SU-DHL-6 (cell line): Measurements from ENCODE around the gene EPHB2.

Experiments
- CTCF ChIP-seq: fragments of 200-600 bp; sonication (generic); IDR thresholded peaks from one replicate; pipeline ENCODE4 v1.5.1; 2017; ENCODE audit warnings: antibody characterized with exemption, mild to moderate bottlenecking, low read length, moderate library complexity; ENCODE audit not compliant: insufficient read depth, poor library complexity, severe bottlenecking
- EZH2phosphoT487 ChIP-seq: fragments of 200-600 bp; sonication (generic), shearing (Covaris generic); conservative IDR thresholded peaks from 2 replicates; pipeline ENCODE4 v1.6.1; 2018; ENCODE audit warnings: mild to moderate bottlenecking, antibody characterized with exemption, low read length, moderate library complexity, mixed read lengths

- no peak for TF ChIP-seq CTCF
- no peak for TF ChIP-seq EZH2phosphoT487
These were observed 64.2 kb downstream of the EPHB2 start for GRCh38 chr1:22774833-22775182.
